NT2/D1 (cell line): ENCODE data around the gene KANSL1.
"Not testable (repeated sequence)": the region's sequence is repeated elsewhere in the genome, so short reads cannot be mapped to it uniquely, and the experiment has no call there.

Experiments used
- DNase-seq: peaks from one replicate; pipeline ENCODE4 v3.0.0-alpha.2; 2011; ENCODE audit warnings: low read depth, low spot score
- H3K27me3 ChIP-seq: 2 replicates; pipeline ENCODE4 v1.6.0; 2011; ENCODE audit warnings: mild to moderate bottlenecking; ENCODE audit not compliant: insufficient read length, insufficient read depth
- H3K36me3 ChIP-seq: 2 replicates; pipeline ENCODE4 v1.6.1; 2011; ENCODE audit warnings: mild to moderate bottlenecking, low read length, mixed read lengths; ENCODE audit not compliant: insufficient read depth, insufficient read length
- H3K4me1 ChIP-seq: 2 replicates; pipeline ENCODE4 v1.5.1; 2011; ENCODE audit not compliant: insufficient read depth, insufficient read length
- H3K4me3 ChIP-seq: 2 replicates; pipeline ENCODE4 v1.5.1; 2011; ENCODE audit warnings: low read depth; ENCODE audit not compliant: insufficient read length
- H3K9ac ChIP-seq: 2 replicates; pipeline ENCODE4 v1.6.0; 2011; ENCODE audit warnings: low read depth; ENCODE audit not compliant: insufficient read length
- H3K9me3 ChIP-seq: 2 replicates; pipeline ENCODE4 v1.5.1; 2011; ENCODE audit warnings: mild to moderate bottlenecking, low read length; ENCODE audit not compliant: insufficient read depth
- SUZ12 ChIP-seq: IDR thresholded peaks from 2 replicates; pipeline ENCODE4 v1.6.1; 2011; ENCODE audit not compliant: insufficient read length, insufficient read depth; ENCODE audit errors: extremely low read depth
- YY1 ChIP-seq: IDR thresholded peaks from 2 replicates; pipeline ENCODE4 v1.6.1; 2011; ENCODE audit not compliant: insufficient read length, insufficient read depth
- ZNF274 ChIP-seq: IDR thresholded peaks from 2 replicates; pipeline ENCODE4 v1.6.1; 2011; ENCODE audit warnings: mild to moderate bottlenecking, low read depth, low read length

The KANSL1 gene

GRCh38 chr17:46193151-46193625 is at the start of gene KANSL1:
Gene KANSL1, minus strand, starts transcription at chr17:46193429. Its CDS starts 21,286 bp downstream, at chr17:46172143.
- Histone ChIP-seq H3K4me3 (peak within 1 kb of the TSS; percentile 98), H3K4me1 (peaks cover 3% of the 10 kb centered on the region), H3K27me3 (no peaks in the 10 kb centered on the region), H3K9me3 (peaks cover 11% of the 10 kb centered on the region), H3K9ac (peak within 1 kb of the TSS; percentile 100), H3K36me3 (peaks cover 7% of the 10 kb centered on the region)
- no peak for TF ChIP-seq ZNF274
- no peak for TF ChIP-seq SUZ12
- TF ChIP-seq YY1 = peak; percentile 59
- peak; percentile 61 for DNase-seq

GRCh38 chr17:46231359-46231758 is 38.1 kb upstream of the KANSL1 start:
- H3K4me1 ChIP-seq, H3K4me3 ChIP-seq, H3K36me3 ChIP-seq, H3K27me3 ChIP-seq, H3K9ac ChIP-seq, DNase-seq, H3K9me3 ChIP-seq: not testable (repeated sequence)

GRCh38 chr17:46225274-46225794 is 32.1 kb upstream of the KANSL1 start:
- not testable (repeated sequence) for H3K27me3 ChIP-seq, H3K36me3 ChIP-seq, H3K4me1 ChIP-seq, H3K9me3 ChIP-seq, H3K9ac ChIP-seq
- peak overlapping the region; percentile 34 for H3K4me3 ChIP-seq
- peak; percentile 68 for DNase-seq

- not testable (repeated sequence) for H3K9ac ChIP-seq, DNase-seq
Observed at GRCh38 chr17:46224864-46225263, 31.6 kb upstream of the KANSL1 start.

GRCh38 chr17:46223041-46223440 is 29.8 kb upstream of the KANSL1 start:
- H3K36me3 ChIP-seq, H3K9ac ChIP-seq, DNase-seq, H3K4me3 ChIP-seq, H3K27me3 ChIP-seq, H3K4me1 ChIP-seq, H3K9me3 ChIP-seq: not testable (repeated sequence)

More at GRCh38 chr17:46224864-46225263, 31.6 kb upstream of the KANSL1 start:
- not testable (repeated sequence) for H3K36me3 ChIP-seq, H3K4me1 ChIP-seq, H3K9me3 ChIP-seq, H3K27me3 ChIP-seq
- peak overlapping the region; percentile 34 for H3K4me3 ChIP-seq

GRCh38 chr17:46216682-46217081 is 23.5 kb upstream of the KANSL1 start:
- Histone ChIP-seq H3K4me1 (no peaks in the 10 kb centered on the region), H3K9ac (no peak overlapping the region)
- DNase-seq = no peak

GRCh38 chr17:46212634-46213435 is 19.6 kb upstream of the KANSL1 start:
- H3K27me3 ChIP-seq = no peaks in the 10 kb centered on the region
- peaks cover 23% of the 10 kb centered on the region for H3K36me3 ChIP-seq
- no peak overlapping the region for H3K4me3 ChIP-seq
- no peak overlapping the region for H3K9ac ChIP-seq
- DNase-seq = no peak
- H3K9me3 ChIP-seq = no peaks in the 10 kb centered on the region
- H3K4me1 ChIP-seq = no peaks in the 10 kb centered on the region
- no peak for TF ChIP-seq ZNF274
- TF ChIP-seq YY1 = no peak
- no peak for TF ChIP-seq SUZ12

More at GRCh38 chr17:46216682-46217081, 23.5 kb upstream of the KANSL1 start:
- H3K27me3 ChIP-seq = no peaks in the 10 kb centered on the region
- no peaks in the 10 kb centered on the region for H3K9me3 ChIP-seq
- no peak for TF ChIP-seq YY1
- no peak for TF ChIP-seq SUZ12
- no peak for TF ChIP-seq ZNF274
- H3K4me3 ChIP-seq = no peak overlapping the region
- peaks cover 16% of the 10 kb centered on the region for H3K36me3 ChIP-seq

- Histone ChIP-seq H3K27me3 (no peaks in the 10 kb centered on the region), H3K36me3 (peaks cover 12% of the 10 kb centered on the region), H3K4me1 (no peaks in the 10 kb centered on the region), H3K9me3 (peaks cover 9% of the 10 kb centered on the region; the same call in 1 of the 2 replicates), H3K4me3 (no peak overlapping the region), H3K9ac (no peak overlapping the region)
- no peak for TF ChIP-seq YY1
- TF ChIP-seq SUZ12 = no peak
- DNase-seq = no peak
Observed at GRCh38 chr17:46208997-46209396, 15.8 kb upstream of the KANSL1 start.
